Endothelial cell of umbilical vein (primary cell): ENCODE data around the gene NOX5.

Experiments
- CTCF ChIP-seq, 2 donors: IDR thresholded peaks; 1 replicate in 1 of 2; 2 replicates in 1 of 2; pipeline ENCODE4 v1.5.1; 2011; ENCODE audit warnings: low read length in 2 of 2, mild to moderate bottlenecking in 2 of 2, moderate library complexity in 2 of 2, control low read depth in 1 of 2, inconsistent platforms in 1 of 2, low read depth in 1 of 2; ENCODE audit not compliant: insufficient read depth in 1 of 2; ENCODE audit errors: extremely low read depth in 1 of 2
- EZH2 ChIP-seq: IDR thresholded peaks from 2 replicates; pipeline ENCODE4 v1.6.1; 2012; ENCODE audit warnings: borderline replicate concordance, low read depth, mild to moderate bottlenecking, moderate library complexity, low read length, inconsistent platforms; ENCODE audit not compliant: severe bottlenecking
- POLR2A ChIP-seq: IDR thresholded peaks from 2 replicates; pipeline ENCODE4 v1.6.1; 2012; ENCODE audit warnings: low read depth, mild to moderate bottlenecking, control low read depth, low read length
- POLR2AphosphoS5 ChIP-seq: IDR thresholded peaks from 2 replicates; pipeline ENCODE4 v1.6.1; 2012; ENCODE audit warnings: low read depth, mild to moderate bottlenecking, control low read depth, low read length, moderate library complexity; ENCODE audit not compliant: insufficient read depth

GRCh38 chr15:69015591-69015990 lies 1.1 kb downstream of the NOX5 start:
- TF ChIP-seq CTCF (IDR thresholded peaks at IDR 0.05; ENCODE audit: extremely low read depth in 1 of 2, insufficient read depth in 1 of 2, low read depth in 1 of 2, low read length in 2 of 2) = no peak
- TF ChIP-seq POLR2A = no peak
- no peak for TF ChIP-seq EZH2
- TF ChIP-seq POLR2AphosphoS5 = no peak
